Measurements from ENCODE around the gene C1QTNF12. TPM values are rescaled to one million over a fixed set of nuclear protein-coding genes. Genes with fewer than 3 reads are reported as not detected.

The C1QTNF12 gene
- total RNA-seq, 1 donor = 0.36 TPM

DNA sequence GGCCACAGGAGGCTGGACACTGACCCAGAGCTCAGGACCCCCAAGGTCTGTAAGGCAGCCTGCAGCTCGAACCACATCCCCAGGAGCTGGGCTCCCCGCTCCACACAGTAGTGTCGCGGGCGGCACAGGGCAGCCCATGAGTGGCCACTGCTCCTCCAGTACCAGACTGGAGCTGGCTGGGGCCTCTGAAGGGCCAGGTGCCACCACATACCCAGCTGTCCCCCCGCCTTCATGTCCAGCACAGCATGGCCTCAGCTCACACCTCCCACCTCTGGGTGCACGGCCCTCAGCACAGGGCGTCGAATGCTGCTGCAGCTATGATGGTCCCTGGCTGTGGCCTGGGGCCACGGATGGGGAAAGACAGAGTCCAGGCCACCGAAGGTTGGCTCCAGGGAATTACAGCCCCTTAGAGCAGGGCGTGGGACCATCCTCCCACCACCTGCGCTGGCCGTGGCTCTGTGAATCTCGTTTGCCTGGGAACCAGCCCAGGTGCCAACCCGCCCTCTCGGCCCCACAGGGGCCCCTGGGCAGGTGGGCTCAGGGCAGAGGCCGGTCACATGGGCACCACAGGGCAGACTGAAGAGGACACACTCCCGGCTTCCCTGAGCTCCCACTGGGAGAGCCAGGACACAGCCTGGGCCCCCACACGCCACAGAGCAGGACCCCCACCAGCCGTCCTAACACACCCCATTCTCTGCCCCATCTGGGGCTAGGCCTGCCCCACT, 30.5 kb downstream of the C1QTNF12 start:
- Histone ChIP-seq H3K36me3 (ENCODE audit: insufficient read depth, low read length) (peaks cover 11% of the 10 kb centered on the region), H3K4me3 (ENCODE audit: insufficient read depth, low read length) (no peak overlapping the region), H2AFZ (ENCODE audit: low read length) (no peak overlapping the region), H3K27me3 (ENCODE audit: insufficient read depth, low read length) (no peaks in the 10 kb centered on the region), H3K27ac (ENCODE audit: low read depth, low read length) (no peak overlapping the region), H4K20me1 (ENCODE audit: insufficient read depth, low read length) (peaks cover 8% of the 10 kb centered on the region), H3K4me1 (ENCODE audit: insufficient read depth, low read length) (no peaks in the 10 kb centered on the region), H3K4me2 (ENCODE audit: insufficient read depth, low read length) (no peak overlapping the region), H3K79me2 (ENCODE audit: insufficient read depth, low read length) (no peaks in the 10 kb centered on the region), H3K9me3 (ENCODE audit: low read depth, low read length) (no peaks in the 10 kb centered on the region)
- DNase-seq (ENCODE audit: insufficient read length, low spot score, missing footprints) = peak; percentile 90
- TF ChIP-seq, protein P1, sequence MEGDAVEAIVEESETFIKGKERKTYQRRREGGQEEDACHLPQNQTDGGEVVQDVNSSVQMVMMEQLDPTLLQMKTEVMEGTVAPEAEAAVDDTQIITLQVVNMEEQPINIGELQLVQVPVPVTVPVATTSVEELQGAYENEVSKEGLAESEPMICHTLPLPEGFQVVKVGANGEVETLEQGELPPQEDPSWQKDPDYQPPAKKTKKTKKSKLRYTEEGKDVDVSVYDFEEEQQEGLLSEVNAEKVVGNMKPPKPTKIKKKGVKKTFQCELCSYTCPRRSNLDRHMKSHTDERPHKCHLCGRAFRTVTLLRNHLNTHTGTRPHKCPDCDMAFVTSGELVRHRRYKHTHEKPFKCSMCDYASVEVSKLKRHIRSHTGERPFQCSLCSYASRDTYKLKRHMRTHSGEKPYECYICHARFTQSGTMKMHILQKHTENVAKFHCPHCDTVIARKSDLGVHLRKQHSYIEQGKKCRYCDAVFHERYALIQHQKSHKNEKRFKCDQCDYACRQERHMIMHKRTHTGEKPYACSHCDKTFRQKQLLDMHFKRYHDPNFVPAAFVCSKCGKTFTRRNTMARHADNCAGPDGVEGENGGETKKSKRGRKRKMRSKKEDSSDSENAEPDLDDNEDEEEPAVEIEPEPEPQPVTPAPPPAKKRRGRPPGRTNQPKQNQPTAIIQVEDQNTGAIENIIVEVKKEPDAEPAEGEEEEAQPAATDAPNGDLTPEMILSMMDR (IDR thresholded peaks at IDR 0.05; ENCODE audit: extremely low read depth, low read depth, low read length) = no peak

DNA sequence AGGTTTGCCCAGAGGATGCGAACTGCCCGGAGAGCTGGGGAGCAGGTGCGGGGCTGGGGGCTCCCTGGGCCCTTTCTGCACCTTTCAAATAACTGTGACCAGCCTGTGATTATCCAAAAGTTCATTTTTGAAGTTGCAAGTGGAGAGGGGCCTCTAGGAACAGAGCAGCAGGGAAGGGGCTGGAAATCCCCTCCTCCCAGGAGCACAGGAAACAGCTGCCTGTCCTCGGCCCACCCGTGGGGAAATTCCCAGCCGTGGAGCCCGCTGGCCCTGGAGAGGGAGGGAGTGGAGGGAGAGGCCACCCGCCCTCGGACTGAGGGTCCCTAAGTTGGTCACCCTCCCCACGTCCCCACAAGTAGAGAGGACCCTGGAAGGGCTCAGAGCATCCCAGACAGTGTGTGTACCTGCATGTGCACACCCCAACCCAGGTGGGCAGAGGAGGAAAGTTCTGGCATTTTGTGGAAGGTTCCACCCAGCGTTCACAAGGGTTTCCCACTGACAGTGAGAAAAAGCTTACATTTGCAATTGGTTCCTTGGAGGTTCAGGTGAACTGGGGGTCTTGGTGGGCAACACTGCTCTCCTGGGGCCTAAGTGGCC, 31.3 kb downstream of the C1QTNF12 start:
- DNase-seq (ENCODE audit: insufficient read length, low spot score, missing footprints) = peak; percentile 91
- Histone ChIP-seq H3K27me3 (ENCODE audit: insufficient read depth, low read length) (no peaks in the 10 kb centered on the region), H3K4me3 (ENCODE audit: insufficient read depth, low read length) (no peak overlapping the region)

DNA sequence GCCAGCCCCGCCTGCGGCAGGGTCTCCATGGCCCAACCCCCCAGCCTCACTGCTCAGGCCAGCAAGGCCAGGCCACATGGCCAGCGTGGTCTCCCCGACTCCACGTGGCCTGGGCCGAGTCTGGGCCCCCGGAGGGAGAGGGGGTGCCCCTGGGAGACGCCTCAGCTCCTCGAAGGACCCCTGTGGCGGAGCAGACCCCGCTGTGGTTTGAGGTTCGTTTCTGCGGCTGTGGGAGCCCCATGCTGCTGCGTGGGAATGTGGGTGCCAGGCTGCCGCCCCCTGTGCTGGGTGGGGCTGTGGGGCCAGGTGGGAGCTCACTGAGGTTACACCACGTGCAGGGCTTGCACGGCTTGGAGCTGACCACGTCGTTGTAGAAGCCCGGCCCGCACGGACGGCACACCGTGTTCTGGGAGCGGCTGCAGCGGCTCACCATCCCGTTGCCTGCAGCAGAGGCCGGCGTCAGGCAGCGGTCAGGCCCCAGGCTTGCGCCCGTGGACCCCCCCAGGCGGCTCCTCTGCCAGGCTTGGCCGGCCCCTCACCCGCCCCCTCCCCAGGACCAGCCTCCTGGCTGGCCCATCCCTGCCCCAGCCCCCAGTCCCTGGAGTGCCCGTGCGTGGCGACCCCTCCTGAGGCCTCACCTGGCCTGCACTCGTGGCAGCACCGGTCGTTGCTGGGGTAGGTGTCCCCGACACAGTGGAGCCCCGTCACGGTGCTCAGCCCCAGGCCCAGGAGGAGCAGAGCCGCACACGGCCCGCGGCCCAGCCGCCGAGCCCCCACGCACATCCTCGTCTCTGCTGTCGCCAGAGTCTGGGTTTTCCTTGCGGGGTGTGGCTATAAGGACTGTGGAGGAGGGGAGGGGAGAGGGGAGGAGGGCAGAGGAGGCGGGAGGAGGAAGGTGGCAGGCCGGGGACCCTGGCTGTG, 32.9 kb downstream of the C1QTNF12 start, which contains the start of gene TNFRSF4:
TNFRSF4 (minus strand) TSS at position 809 of the 921 bp plus-strand sequence; CDS start at position 783, 26 bp downstream.
- no peaks in the 10 kb centered on the region for H4K20me1 ChIP-seq (ENCODE audit: insufficient read depth, low read length)
- H3K9me3 ChIP-seq (ENCODE audit: low read depth, low read length) = no peaks in the 10 kb centered on the region
- peak; percentile 91 for DNase-seq (ENCODE audit: insufficient read length, low spot score, missing footprints)
- no peak within 1 kb of the TSS for H3K27ac ChIP-seq (ENCODE audit: low read depth, low read length)
- H3K27me3 ChIP-seq (ENCODE audit: insufficient read depth, low read length) = no peaks in the 10 kb centered on the region
- no peak within 1 kb of the TSS for H3K4me2 ChIP-seq (ENCODE audit: insufficient read depth, low read length)
- no peak within 1 kb of the TSS for H2AFZ ChIP-seq (ENCODE audit: low read length)
- no peak within 1 kb of the TSS for H3K4me3 ChIP-seq (ENCODE audit: insufficient read depth, low read length)
- TF ChIP-seq, protein P1 (IDR thresholded peaks at IDR 0.05; ENCODE audit: extremely low read depth, low read depth, low read length) = no peak
- H3K36me3 ChIP-seq (ENCODE audit: insufficient read depth, low read length) = peaks cover 9% of the 10 kb centered on the region
- H3K4me1 ChIP-seq (ENCODE audit: insufficient read depth, low read length) = peaks cover 6% of the 10 kb centered on the region
- no peaks in the 10 kb centered on the region for H3K79me2 ChIP-seq (ENCODE audit: insufficient read depth, low read length)

More for the DNA sequence above, 31.3 kb downstream of the C1QTNF12 start:
- H3K36me3 ChIP-seq (ENCODE audit: insufficient read depth, low read length) = peaks cover 11% of the 10 kb centered on the region
- H3K27ac ChIP-seq (ENCODE audit: low read depth, low read length) = no peak overlapping the region
- H2AFZ ChIP-seq (ENCODE audit: low read length) = no peak overlapping the region
- no peaks in the 10 kb centered on the region for H3K9me3 ChIP-seq (ENCODE audit: low read depth, low read length)
- H3K4me2 ChIP-seq (ENCODE audit: insufficient read depth, low read length) = no peak overlapping the region
- H3K79me2 ChIP-seq (ENCODE audit: insufficient read depth, low read length) = no peaks in the 10 kb centered on the region
- H3K4me1 ChIP-seq (ENCODE audit: insufficient read depth, low read length) = no peaks in the 10 kb centered on the region
- H4K20me1 ChIP-seq (ENCODE audit: insufficient read depth, low read length) = peaks cover 8% of the 10 kb centered on the region
- TF ChIP-seq, protein P1 (IDR thresholded peaks at IDR 0.05; ENCODE audit: extremely low read depth, low read depth, low read length) = no peak

Measured in osteoblast (primary cell).